ENCODE measurements around the gene SCN5A. TPM values are rescaled to one million over a fixed set of nuclear protein-coding genes. Genes with fewer than 3 reads are reported as not detected.

The SCN5A gene
- total RNA-seq, 1 experiment from 2014 or later = 0.16 TPM

- Histone ChIP-seq H3K4me1 (peaks cover 5% of the 10 kb centered on the region; the same call in 1 of the 2 replicates), H3K27me3 (replicated peaks; ENCODE audit: control insufficient read depth, insufficient read depth, low read length) (no peaks in the 10 kb centered on the region), H3K4me3 (ENCODE audit: low read depth, low read length) (no peak overlapping the region), H3K9me3 (no peaks in the 10 kb centered on the region), H3K36me3 (ENCODE audit: control insufficient read depth, insufficient read depth, low read length) (no peaks in the 10 kb centered on the region)
- Mint-ChIP-seq H3K27ac (ENCODE audit: unreplicated experiment) (no peak overlapping the region), H3K27me3 (ENCODE audit: insufficient read depth, unreplicated experiment) (peaks cover 6% of the 10 kb centered on the region), H3K4me3 (ENCODE audit: unreplicated experiment) (no peak overlapping the region), H3K9me3 (ENCODE audit: unreplicated experiment) (no peaks in the 10 kb centered on the region), H3K4me1 (ENCODE audit: low read depth, unreplicated experiment) (no peaks in the 10 kb centered on the region), H3K36me3 (ENCODE audit: insufficient read depth, unreplicated experiment) (no peaks in the 10 kb centered on the region)
- TF ChIP-seq, protein P1, sequence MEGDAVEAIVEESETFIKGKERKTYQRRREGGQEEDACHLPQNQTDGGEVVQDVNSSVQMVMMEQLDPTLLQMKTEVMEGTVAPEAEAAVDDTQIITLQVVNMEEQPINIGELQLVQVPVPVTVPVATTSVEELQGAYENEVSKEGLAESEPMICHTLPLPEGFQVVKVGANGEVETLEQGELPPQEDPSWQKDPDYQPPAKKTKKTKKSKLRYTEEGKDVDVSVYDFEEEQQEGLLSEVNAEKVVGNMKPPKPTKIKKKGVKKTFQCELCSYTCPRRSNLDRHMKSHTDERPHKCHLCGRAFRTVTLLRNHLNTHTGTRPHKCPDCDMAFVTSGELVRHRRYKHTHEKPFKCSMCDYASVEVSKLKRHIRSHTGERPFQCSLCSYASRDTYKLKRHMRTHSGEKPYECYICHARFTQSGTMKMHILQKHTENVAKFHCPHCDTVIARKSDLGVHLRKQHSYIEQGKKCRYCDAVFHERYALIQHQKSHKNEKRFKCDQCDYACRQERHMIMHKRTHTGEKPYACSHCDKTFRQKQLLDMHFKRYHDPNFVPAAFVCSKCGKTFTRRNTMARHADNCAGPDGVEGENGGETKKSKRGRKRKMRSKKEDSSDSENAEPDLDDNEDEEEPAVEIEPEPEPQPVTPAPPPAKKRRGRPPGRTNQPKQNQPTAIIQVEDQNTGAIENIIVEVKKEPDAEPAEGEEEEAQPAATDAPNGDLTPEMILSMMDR (IDR thresholded peaks at IDR 0.05; ENCODE audit: insufficient read depth in 1 of 2, low read depth in 1 of 2, low read length in 1 of 2, severe bottlenecking in 1 of 2, unreplicated experiment in 1 of 2) = peak in 1 of 2 experiments; percentile 54
- DNase-seq = peak in 1 of 2 experiments; percentile 14
- POLR2A ChIA-PET = no interaction called here
- CTCF ChIA-PET = interaction anchor here (0.7 to 1.5 kb wide), 3 partner anchors 9 to 353 kb away, joined by 3 to 5 read pairs (median 4); no protein-coding TSS in a partner anchor
- intact Hi-C loops (cut with micrococcal nuclease; ENCODE audit: unreplicated experiment) = no loop called here
- no TSS peak for BruUV-seq (replicated peaks)
Observed at GRCh38 chr3:38646630-38647029, 2.9 kb downstream of the SCN5A start.

DNA sequence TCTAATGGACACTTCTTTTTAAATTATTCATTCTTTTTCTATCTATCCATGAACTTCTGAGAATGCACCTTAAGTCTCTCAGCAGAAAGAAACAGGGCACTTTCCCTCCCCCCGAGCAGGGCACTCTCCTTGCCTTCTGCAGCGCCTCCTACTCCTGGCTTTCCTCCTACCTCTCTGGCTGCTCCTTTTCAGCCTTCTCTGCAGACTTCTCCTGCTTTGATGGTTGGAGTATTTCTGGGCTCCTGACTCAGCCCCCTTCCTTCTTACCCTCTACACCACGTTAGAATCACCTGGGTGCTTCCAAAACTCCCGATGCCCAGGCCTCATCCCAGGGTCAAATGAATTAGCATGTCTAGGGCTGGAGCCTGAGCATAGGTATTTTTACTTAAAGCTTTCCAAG is 3.4 kb downstream of the SCN5A start:
- H3K4me3 ChIP-seq (ENCODE audit: low read depth, low read length) = no peak overlapping the region
- H3K9me3 Mint-ChIP-seq (ENCODE audit: unreplicated experiment) = no peaks in the 10 kb centered on the region
- no peaks in the 10 kb centered on the region for H3K9me3 ChIP-seq
- TF ChIP-seq, protein P1 (IDR thresholded peaks at IDR 0.05; ENCODE audit: insufficient read depth in 1 of 2, low read depth in 1 of 2, low read length in 1 of 2, severe bottlenecking in 1 of 2, unreplicated experiment in 1 of 2) = no peak
- no peak overlapping the region for H3K27ac Mint-ChIP-seq (ENCODE audit: unreplicated experiment)
- no peak for DNase-seq
- ChIA-PET CTCF (interaction anchor here (0.7 to 1.5 kb wide), 2 partner anchors 9 to 354 kb away, joined by 4 to 5 read pairs; no protein-coding TSS in a partner anchor), POLR2A (no interaction called here)
- peaks cover 5% of the 10 kb centered on the region; the same call in 1 of the 2 replicates for H3K4me1 ChIP-seq
- H3K36me3 Mint-ChIP-seq (ENCODE audit: insufficient read depth, unreplicated experiment) = no peaks in the 10 kb centered on the region
- H3K4me1 Mint-ChIP-seq (ENCODE audit: low read depth, unreplicated experiment) = no peaks in the 10 kb centered on the region
- no TSS peak for BruUV-seq (replicated peaks)
- H3K36me3 ChIP-seq (ENCODE audit: control insufficient read depth, insufficient read depth, low read length) = no peaks in the 10 kb centered on the region
- H3K4me3 Mint-ChIP-seq (ENCODE audit: unreplicated experiment) = no peak overlapping the region
- intact Hi-C loops (cut with micrococcal nuclease; ENCODE audit: unreplicated experiment) = no loop called here
- no peaks in the 10 kb centered on the region for H3K27me3 ChIP-seq (replicated peaks; ENCODE audit: control insufficient read depth, insufficient read depth, low read length)
- H3K27me3 Mint-ChIP-seq (ENCODE audit: insufficient read depth, unreplicated experiment) = peaks cover 6% of the 10 kb centered on the region

- no peak overlapping the region for H3K4me3 ChIP-seq (ENCODE audit: low read depth, low read length)
- peak in 1 of 2 experiments; percentile 28 for DNase-seq
- intact Hi-C loops (cut with micrococcal nuclease; ENCODE audit: unreplicated experiment) = no loop called here
- TF ChIP-seq, protein P1 (IDR thresholded peaks at IDR 0.05; ENCODE audit: insufficient read depth in 1 of 2, low read depth in 1 of 2, low read length in 1 of 2, severe bottlenecking in 1 of 2, unreplicated experiment in 1 of 2) = no peak
- no peaks in the 10 kb centered on the region for H3K9me3 Mint-ChIP-seq (ENCODE audit: unreplicated experiment)
- H3K36me3 Mint-ChIP-seq (ENCODE audit: insufficient read depth, unreplicated experiment) = no peaks in the 10 kb centered on the region
- H3K4me3 Mint-ChIP-seq (ENCODE audit: unreplicated experiment) = no peak overlapping the region
- no peaks in the 10 kb centered on the region for H3K9me3 ChIP-seq
- no TSS peak for BruUV-seq (replicated peaks)
- no peaks in the 10 kb centered on the region for H3K27me3 ChIP-seq (replicated peaks; ENCODE audit: control insufficient read depth, insufficient read depth, low read length)
- H3K4me1 ChIP-seq = peaks cover 5% of the 10 kb centered on the region; the same call in 1 of the 2 replicates
- no peaks in the 10 kb centered on the region for H3K36me3 ChIP-seq (ENCODE audit: control insufficient read depth, insufficient read depth, low read length)
- H3K27me3 Mint-ChIP-seq (ENCODE audit: insufficient read depth, unreplicated experiment) = peaks cover 6% of the 10 kb centered on the region
- ChIA-PET POLR2A (no interaction called here), CTCF (interaction anchor here (1.2 kb wide), 1 partner anchor 102 kb away, joined by 3 read pairs; no protein-coding TSS in a partner anchor)
- H3K27ac Mint-ChIP-seq (ENCODE audit: unreplicated experiment) = no peak overlapping the region
- no peaks in the 10 kb centered on the region for H3K4me1 Mint-ChIP-seq (ENCODE audit: low read depth, unreplicated experiment)
Observed at GRCh38 chr3:38645601-38646000, 3.9 kb downstream of the SCN5A start.
